ENCODE measurements around the gene HTR4. TPM values are rescaled to one million over a fixed set of nuclear protein-coding genes. Genes with fewer than 3 reads are reported as not detected.

The HTR4 gene
- polyA plus RNA-seq, 1 donor from 2014 or later, result not detected

DNA sequence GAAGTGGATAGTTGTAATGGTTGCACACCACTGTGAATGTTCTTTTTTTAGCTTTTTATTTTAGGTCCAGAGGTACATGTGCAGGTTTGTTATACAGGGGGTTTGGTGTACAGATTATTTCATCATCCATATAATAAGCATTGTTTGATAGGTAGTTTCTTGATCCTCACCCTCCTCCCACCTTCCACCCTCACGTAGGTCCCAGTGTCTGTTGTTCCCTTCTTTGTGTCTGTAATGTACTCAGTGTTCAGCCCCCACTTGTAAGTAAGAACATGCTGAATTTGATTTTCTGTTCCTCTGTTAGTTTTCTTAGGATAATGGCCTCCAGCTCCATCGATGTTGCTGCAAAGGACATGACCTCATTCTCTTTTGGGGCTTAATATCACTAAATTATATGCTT, 99.7 kb downstream of the HTR4 start:
- Histone ChIP-seq H3K36me3 (ENCODE audit: insufficient read depth, low read length) (no peaks in the 10 kb centered on the region), H4K20me1 (ENCODE audit: insufficient read depth) (no peaks in the 10 kb centered on the region), H3F3A (ENCODE audit: insufficient read depth, low read length, poor library complexity, severe bottlenecking) (no peaks in the 10 kb centered on the region), H3K9ac (ENCODE audit: low read length) (no peak overlapping the region), H3K4me3 (ENCODE audit: low read length) (no peak overlapping the region), H3K27ac (ENCODE audit: low read length) (no peak overlapping the region), H3K4me2 (ENCODE audit: low read length) (no peak overlapping the region), H3K9me3 (ENCODE audit: low read length) (no peaks in the 10 kb centered on the region), H3K79me2 (replicated peaks; ENCODE audit: insufficient read depth, low read length) (no peaks in the 10 kb centered on the region), H3K9me2 (ENCODE audit: insufficient read depth, low read length) (no peaks in the 10 kb centered on the region), H2AFZ (ENCODE audit: low read depth, low read length) (no peak overlapping the region), H3K27me3 (ENCODE audit: insufficient read depth, low read depth, low read length) (no peaks in the 10 kb centered on the region)
- TF ChIP-seq SMC3 (conservative IDR thresholded peaks at IDR 0.05; ENCODE audit: poor library complexity) (no peak), TAF1 (IDR thresholded peaks at IDR 0.05; ENCODE audit: low read depth) (no peak), EZH2 (IDR thresholded peaks at IDR 0.05; ENCODE audit: borderline replicate concordance, insufficient read depth, low read length, poor library complexity, severe bottlenecking) (no peak), REST (IDR thresholded peaks at IDR 0.05; ENCODE audit: borderline replicate concordance) (no peak), RAD21 (conservative IDR thresholded peaks at IDR 0.05) (no peak), POLR2AphosphoS5 (IDR thresholded peaks at IDR 0.05) (no peak), MXI1 (conservative IDR thresholded peaks at IDR 0.05; ENCODE audit: poor library complexity, severe bottlenecking) (no peak), EP300 (conservative IDR thresholded peaks at IDR 0.05; ENCODE audit: poor library complexity, severe bottlenecking) (no peak), CTCF (IDR thresholded peaks at IDR 0.05; ENCODE audit: poor library complexity, severe bottlenecking) (no peak)

GRCh38 chr5:148543727-148544126, 110.6 kb downstream of the HTR4 start:
- H3K27ac ChIP-seq (ENCODE audit: low read length), result no peak overlapping the region
- H3K79me2 ChIP-seq (replicated peaks; ENCODE audit: insufficient read depth, low read length), result no peaks in the 10 kb centered on the region
- no peak overlapping the region for H3K4me2 ChIP-seq (ENCODE audit: low read length)
- H3K9me3 ChIP-seq (ENCODE audit: low read length), result no peaks in the 10 kb centered on the region
- no peaks in the 10 kb centered on the region for H3F3A ChIP-seq (ENCODE audit: insufficient read depth, low read length, poor library complexity, severe bottlenecking)
- no peaks in the 10 kb centered on the region for H3K36me3 ChIP-seq (ENCODE audit: insufficient read depth, low read length)
- TF ChIP-seq SMC3 (conservative IDR thresholded peaks at IDR 0.05; ENCODE audit: poor library complexity), result no peak
- no peak for TF ChIP-seq CTCF (IDR thresholded peaks at IDR 0.05; ENCODE audit: poor library complexity, severe bottlenecking)
- TF ChIP-seq REST (IDR thresholded peaks at IDR 0.05; ENCODE audit: borderline replicate concordance), result no peak
- no peak for TF ChIP-seq EZH2 (IDR thresholded peaks at IDR 0.05; ENCODE audit: borderline replicate concordance, insufficient read depth, low read length, poor library complexity, severe bottlenecking)
- no peak for TF ChIP-seq MXI1 (conservative IDR thresholded peaks at IDR 0.05; ENCODE audit: poor library complexity, severe bottlenecking)
- TF ChIP-seq TAF1 (IDR thresholded peaks at IDR 0.05; ENCODE audit: low read depth), result no peak
- no peak for TF ChIP-seq POLR2AphosphoS5 (IDR thresholded peaks at IDR 0.05)
- TF ChIP-seq RAD21 (conservative IDR thresholded peaks at IDR 0.05), result no peak
- no peak for TF ChIP-seq EP300 (conservative IDR thresholded peaks at IDR 0.05; ENCODE audit: poor library complexity, severe bottlenecking)
- no peak overlapping the region for H2AFZ ChIP-seq (ENCODE audit: low read depth, low read length)
- no peak overlapping the region for H3K9ac ChIP-seq (ENCODE audit: low read length)
- H3K9me2 ChIP-seq (ENCODE audit: insufficient read depth, low read length), result no peaks in the 10 kb centered on the region
- H3K27me3 ChIP-seq (ENCODE audit: insufficient read depth, low read depth, low read length), result no peaks in the 10 kb centered on the region
- H3K4me3 ChIP-seq (ENCODE audit: low read length), result no peak overlapping the region
- H4K20me1 ChIP-seq (ENCODE audit: insufficient read depth), result no peaks in the 10 kb centered on the region

All from neural cell (in vitro differentiated cells).